GM20431 (cell line): ENCODE measurements around the gene TP73.

Experiments
- in situ Hi-C: fragments of 300-500 bp; cut with MseI, MboI; formaldehyde crosslinking; loops from one replicate; pipeline ENCODE4 v1.15.0; 2020; ENCODE audit warnings: low sequenced_read_pairs; ENCODE audit not compliant: unreplicated experiment

The TP73 gene

DNA sequence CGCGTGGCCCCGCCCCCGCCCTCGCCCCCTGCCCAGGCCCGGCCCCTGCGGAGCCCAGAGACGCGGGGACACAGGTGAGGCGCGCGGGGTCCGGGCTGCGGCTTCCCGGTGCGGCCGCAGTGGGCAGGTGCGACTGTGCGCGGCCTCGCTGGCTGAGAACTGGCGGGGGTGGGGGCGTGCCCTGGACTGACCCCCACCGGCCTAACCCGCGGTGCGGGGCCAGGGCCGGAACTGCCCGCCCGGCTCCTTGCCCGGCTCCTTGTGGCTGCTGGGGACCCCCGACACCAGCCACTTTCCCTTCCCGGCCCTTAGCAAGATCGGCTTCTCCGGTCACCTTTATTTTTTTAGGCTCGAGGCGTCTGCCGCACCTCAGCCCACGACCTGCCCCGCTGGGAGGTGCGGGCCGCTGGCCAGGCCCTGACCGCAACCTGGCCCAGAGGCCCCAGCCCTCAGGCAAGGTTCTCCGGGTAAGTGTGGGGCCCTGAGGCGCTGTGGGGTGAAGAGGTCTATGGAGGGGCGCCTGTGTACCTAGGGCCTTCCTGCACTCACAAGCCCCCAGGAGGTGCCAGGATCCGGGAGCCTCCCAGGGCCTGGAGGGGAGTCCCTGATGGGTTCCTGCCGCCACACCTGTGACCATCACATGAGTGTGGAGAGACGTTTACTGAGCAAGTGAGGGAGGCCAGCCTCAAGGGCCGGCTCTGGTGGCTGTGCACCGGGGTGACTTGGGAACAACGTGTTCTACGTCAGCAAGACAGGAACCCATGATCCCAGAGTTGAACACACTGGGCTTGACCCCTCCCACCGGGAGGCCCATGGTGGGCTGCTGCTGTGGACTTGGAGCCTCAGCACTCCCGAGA, 120.6 kb downstream of the TP73 start, which contains the start of gene SMIM1:
Gene SMIM1, plus strand, starts transcription at position 35 of the 857 bp plus-strand sequence. CDS start 2,625 bp downstream, outside the sequence.
- in situ Hi-C loops = no loop called here

DNA sequence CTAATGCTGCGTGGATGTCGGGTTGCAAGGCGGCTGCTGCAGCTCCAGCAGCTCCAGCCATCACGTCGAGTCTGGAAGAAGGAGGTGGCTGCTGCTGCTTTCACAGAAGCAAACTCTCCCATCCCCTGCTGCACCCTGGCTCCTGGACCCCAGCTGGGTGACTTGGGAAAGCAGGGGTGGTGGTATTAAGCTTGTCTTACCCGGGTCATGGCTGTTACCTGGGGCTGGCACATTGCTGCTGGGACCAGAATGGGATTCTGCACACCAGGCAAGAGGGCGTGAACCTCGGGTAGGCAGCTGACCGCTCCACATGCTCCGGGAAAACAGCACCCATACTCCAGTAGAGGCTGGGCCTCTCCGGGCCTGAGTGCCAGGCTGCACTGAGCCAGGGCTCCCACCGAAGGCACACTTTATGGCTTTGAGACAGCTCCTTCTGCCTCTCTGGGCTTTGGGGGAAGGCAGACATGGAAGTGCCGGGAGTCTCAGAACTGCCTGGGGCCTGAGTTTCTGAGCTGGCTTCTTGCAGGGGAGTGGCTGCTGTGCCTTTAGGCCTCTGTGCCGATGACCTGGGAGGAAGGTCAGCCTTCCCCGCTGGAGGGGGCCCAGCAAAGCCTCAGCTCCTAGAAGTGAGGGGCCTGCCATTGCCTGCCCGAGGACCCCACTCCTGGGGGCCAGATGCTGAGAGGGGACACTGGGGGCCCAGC, 121.4 kb downstream of the TP73 start:
- in situ Hi-C loops = no loop called here

DNA sequence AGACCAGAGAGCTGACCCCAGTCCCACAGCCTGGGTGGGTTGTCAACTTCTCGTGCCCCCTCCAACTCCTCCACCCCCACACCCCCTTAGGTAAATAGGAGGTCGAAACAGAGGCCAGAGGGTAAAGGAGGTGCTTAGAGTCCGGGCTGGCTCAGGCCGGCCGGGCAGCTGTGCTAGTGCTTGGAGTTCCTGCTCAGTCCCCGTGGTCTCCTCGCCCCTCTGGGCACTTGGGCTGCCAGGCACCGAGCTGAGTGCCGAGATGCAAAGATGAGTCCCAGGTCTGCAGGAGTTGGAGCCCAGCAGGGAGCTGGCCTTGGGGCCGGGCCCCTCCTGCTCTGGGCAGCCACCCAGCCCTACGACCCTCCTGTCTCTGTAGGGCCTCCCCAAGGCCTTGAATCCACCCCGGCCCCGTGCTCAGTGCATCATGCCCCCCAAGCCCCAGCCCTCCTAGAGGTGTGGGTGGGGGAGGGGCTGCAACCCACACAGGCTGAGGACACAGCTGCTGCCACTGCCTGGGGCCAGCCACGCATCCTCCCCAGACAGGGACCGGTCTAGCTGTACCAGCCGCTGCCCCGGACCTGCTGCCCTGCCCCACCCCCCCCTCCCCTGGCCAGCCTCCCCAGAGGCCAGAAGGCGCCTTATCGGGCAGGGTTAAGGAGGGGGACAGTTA, 122.1 kb downstream of the TP73 start:
- in situ Hi-C loops = no loop called here

DNA sequence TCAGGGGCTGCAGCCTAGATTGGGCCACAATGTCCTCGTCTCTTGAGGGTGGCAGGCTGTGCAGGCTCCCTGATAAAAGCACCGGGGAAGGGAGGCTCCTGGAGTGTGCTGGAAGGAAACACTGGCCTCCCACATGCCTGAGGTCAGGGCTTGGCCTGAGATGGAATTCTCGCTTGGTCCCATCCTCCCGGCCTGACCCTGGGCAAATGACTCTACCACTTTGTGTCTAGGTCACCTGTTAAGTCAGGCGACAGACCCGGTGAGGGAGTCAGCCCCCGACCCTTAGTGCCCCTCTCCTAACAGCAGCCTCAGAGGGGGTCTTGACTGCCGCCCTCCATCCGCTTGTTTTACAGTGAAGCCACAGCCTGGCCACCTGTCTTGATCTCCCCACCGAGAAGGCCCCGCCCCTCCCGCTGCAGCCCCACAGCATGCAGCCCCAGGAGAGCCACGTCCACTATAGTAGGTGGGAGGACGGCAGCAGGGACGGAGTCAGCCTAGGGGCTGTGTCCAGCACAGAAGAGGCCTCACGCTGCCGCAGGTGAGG, 122.7 kb downstream of the TP73 start:
- in situ Hi-C loops = no loop called here

DNA sequence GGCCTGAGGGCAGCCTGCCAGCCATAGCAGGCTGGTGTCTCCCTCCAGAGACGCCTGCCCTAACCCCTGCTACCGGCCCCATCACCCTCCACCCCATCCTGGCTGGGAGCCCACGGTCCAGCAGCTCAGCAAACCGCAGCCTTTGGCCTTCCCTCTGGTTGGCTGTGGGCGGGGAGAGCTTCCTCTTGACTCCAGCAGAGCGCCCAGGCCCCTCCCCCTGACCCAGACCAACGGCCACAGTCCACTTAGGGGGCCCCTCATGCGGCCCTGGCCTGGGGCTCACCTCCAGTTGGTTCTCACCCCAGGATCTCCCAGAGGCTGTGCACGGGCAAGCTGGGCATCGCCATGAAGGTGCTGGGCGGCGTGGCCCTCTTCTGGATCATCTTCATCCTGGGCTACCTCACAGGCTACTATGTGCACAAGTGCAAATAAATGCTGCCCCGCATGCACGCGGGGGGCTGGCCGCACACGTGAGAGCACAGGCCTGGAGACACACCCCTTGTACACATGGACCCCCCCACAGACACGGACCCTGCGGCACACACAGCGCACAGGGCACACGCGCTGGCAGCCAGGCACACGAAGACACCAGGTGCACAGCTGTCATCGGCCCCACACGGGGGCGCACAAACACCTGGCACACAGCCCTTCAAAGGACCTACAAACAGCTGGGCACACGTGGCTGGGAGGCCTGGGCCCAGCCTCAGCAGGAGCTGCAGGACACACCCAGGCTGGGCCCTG, 123.3 kb downstream of the TP73 start:
- in situ Hi-C loops = no loop called here

DNA sequence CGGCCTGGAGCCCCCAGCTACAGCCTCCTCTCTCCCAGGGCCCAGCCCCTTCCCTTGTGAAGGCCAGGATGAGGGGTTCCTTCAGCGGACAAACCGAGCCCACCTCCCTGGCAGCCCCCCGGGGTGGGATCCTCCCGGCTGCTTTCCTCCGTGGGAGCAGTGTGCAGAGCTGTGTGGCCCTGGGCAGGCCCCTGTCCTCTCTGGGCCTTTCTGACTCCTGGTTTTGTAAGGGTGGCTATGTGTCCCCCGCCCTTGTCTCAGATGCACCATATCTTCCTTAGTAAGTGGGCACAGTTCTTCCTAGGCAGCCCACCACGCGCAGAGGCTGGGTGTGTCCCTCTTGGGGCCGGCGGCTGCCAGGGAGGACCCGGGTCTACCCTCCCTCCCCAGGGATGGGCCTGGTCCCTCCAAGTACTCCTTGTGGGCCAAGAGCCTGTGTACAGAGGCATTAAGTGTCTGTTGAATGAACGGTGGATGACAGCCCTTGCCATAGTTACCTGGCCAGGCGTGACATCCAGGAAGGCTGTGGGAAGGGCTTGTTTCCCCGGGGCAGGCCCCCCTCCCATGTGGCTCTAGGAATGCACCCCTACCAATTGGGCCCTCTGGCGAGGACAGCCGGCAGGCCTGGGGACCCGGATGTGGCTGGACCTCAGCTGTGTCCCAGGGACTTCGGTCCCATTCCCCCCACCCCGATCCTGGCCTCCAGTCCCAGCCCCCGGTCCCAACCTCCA, 124.1 kb downstream of the TP73 start:
- in situ Hi-C loops = no loop called here

DNA sequence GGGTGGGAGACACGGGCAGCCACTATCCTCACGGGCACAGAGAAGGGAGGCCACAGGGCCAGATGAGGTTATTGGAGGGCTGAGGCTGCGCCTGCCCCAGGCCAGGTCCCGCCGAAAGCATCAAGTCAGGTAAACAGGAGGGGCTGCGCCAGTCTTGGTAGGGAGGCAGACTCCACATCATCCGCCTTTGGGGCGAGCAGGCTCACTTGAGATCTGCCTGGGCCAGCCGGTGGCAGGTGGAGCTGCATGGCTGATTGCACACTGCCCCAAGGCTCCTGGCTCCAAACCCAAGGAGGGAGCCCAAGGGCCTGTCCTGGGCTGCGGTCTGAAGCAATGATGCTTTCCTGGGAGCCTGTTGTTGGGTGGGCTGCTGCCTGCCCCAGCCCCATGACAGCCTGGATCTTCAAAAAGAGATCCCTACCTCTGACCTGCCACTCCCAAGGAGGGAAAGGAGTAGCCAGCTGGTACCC, 124.8 kb downstream of the TP73 start:
- in situ Hi-C loops = no loop called here

DNA sequence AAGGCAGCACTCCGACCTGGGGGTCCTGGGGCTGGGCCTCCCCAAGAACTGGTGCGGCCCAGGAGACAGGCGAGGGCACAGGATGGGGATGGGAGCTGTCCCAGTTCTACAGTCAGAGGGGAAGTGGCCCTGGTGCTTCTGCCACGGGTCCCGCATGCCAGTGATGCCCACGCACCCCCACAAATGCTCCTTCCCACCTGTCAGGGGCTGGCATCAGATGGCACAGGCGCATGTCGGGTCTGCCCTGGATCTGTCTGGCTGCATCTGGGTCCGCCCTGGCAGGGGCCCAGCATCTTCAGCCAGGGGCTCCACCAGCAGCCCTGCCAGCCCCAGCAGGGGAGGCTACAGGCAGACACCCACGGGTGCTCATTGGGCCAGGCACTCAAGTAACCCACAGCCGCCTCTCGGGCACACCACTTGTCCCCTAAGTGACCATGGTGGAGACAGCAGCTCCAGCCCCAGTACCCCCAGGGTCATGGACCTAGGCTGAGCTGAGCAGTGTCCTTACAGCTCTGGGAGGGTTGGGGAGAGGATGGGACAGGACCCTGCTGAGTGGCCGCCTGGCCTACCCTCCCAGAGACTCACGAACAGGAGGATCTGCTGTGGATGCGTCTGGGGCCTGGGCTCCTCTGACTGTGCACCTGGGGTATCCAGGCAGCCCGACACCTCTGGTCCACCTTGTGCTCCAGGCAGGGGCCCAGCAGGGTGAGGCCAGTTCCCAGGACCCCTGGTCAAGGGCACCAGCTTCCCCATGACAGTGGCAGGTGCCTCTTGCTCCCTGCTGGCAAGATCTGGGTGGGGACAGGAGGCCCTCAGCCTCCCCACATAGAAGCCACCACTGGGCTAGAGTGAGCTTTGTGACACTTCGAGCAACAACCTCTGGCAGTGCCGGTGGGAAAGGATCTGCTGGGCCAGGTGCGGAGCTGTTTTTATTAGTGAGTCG, 125.6 kb downstream of the TP73 start:
- in situ Hi-C loops = no loop called here

DNA sequence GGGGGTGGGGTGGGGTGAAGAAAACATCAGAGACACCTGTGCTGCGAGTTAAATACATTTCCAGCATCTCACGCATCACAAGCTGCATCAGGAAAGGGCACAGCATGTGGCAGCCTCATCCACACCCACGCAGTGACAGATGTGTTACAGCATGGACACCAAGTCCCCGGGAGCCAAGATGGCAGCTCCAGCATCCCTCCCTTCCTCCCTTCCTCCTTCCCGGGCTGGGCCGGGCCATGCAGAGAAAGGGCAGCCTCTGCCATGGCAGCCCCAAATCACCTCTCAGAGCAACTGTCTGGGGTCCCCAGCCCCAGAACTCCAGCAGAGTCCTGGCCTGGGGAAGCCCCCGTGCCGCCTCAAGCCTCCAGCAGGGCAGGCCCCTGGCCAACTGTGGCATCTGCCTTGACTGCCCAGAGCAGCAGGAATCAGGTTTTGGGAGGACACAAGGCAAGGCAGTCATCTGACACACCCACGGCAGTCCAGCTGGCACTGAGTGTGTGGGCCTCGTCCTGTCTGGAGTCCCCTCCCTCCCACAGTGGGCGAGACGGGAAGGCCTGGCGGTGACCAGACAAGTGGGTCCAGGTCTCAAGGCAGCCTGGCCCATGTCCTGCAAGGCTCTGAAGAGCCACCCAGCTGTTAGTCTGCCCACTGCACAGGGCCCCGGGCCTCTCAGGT, 126.4 kb downstream of the TP73 start:
- in situ Hi-C loops = no loop called here

DNA sequence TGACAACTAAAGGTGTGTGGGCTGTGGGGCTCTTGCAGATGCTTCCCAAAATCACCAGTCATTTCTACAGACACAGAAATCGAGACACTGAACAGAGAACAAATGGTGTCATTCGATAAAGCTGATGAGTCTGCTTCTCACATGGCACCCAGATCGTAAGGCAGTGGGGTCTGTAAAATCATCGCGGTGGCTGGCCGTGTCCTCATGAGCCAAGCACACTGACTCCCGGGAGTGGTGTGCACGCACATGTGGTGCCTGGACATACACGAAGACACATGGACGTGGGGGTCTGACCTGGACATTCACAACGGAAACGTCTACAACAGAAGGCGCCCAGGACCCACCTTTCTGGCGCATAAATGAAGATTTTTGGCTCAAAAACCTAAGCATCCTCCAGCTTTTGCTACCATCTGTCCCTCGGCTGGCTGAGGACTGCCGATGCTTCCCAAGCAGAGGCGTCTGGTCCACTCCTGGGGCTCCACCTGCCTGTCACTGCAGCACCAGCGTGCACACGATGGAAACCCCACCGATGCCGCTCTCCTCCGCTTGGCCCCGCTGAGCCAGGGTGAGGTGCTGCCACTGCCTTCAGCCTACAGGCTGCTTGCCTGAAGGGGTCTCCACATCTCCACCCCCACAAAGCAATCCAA, 127.1 kb downstream of the TP73 start:
- in situ Hi-C loops = no loop called here

DNA sequence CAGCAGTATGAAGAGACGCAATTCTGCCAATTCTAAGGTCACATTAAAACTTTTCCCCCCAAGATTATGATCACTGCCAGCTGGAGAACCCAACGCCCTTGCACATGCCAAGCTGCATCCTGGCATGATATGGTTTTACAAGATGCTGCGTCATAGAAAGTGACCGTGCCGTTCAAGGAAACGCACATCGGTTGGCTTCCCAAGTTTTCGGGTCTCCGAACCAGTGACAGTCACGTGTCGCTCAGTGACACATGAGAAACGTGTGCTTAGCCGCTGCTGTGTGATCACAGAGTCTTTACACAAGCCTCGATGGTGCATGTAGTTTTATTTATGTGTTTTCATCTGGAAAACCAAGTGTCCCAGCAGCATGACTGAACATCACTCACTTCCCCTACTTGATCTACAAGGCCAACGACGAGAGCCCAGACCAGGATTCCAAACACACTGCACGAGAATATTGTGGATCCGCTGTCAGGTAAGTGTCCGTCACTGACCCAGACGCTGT, 127.6 kb downstream of the TP73 start:
- in situ Hi-C loops = no loop called here

DNA sequence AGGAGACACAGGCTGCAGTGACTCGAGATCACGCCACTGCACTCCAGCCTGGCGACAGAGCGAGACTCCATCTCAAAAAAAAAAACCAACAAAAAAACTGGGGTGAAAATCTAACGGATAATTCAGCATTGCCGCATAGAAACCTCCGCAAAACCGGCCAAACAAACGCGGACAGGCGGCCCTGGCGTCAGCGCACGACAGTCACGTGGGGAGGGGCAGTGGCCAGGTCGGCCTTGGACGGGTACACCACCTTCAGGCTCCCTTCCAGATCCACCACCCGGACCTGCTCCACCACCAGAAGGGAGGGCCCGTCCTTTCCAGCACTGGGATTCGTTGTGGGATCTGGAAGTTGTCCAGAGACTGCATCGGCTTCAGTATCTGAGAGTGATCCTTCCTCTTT, 128.6 kb downstream of the TP73 start:
- in situ Hi-C loops = no loop called here

DNA sequence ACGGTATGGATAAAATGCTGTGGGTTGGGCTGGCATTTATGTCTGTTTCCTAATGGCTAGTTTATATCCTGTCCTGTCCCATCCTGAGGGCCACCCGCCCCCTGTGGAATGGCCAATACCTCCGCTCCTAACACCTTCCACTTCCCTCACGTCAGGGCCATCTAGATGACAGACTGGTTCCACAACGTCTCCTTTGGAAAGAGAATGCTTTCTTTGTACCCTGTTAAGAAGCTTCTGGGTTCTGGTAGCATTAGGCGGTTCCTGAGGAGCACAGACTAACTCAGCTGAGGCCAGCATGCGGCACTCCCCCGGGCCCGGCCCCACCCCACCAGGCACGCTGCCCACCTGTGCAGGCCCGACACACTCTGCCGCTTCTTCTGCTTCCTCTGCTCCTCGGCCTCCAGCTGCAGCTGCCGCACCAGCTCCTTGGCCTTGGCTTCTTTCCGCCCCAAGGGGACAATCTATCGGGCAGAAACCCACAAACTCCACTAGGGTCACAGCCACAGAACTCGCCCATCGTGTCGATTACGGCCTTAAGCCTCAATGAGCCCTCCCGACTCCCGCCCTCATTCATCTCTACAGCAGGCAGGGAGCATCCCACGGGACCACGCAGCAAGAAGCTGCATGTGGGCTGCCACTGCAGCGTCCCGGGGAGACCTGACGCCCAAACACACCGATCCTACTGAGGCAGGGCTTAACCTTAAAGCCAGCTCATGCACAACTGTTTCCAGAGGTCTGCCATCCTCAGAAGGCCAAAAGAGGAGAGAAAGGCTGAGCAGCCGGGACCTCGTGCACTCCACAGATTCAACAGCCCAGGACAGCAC, 131.5 kb downstream of the TP73 start:
- in situ Hi-C loops = no loop called here

DNA sequence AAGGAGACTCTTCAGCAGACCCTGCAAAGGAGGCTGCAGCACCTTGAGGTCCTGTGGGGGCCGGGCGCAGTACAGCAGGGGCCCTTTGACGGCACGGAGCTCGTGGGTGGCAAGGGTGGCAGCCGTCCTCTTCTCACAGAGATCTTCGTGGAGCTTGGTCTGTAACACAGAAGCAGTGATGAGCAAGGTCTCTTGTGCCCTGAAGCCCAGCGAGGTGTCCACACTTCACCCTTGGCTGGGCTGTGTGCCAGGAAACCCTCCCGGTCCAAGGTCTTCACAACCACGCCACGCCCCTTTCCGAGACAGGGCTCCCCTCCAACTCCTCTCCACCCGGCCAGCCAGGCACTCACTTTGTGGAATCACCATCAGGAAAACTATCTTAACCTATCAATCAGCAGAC, 132.7 kb downstream of the TP73 start:
- in situ Hi-C loops = no loop called here

DNA sequence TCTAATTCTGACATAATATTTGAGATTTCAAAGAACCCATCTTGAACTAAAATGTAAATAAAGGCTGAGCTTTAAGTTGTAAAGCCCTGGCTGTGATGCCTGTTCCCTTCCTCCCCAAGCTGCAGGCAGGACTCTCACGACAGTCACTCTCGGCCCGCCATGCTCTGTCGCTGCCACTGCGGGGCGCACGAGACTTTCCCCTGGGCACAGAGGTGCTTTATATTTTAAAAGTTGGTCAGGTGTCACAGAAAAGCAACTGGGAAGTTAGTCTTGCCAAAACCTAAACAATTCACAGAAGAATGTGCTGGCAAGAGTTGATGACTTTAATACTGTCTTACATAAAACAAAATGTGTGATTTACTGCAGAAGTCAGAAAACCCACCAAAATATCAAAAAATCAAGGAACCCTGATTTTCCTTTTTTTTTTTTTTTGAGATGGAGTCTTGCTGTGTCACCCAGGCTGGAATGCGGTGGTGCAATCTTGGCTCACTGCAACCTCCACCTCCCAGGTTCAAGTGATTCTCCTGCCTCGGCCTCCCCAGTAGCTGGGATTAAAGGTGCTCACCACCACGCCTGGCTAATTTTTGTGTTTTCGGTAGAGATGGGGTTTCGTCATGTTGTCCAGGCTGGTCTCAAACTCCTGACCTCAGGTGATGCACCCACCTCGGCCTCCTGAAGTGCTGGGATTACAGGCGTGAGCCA, 133.3 kb downstream of the TP73 start:
- in situ Hi-C loops = no loop called here
